ENCODE measurements around the gene ZNF124.
"Not testable (repeated sequence)": the region's sequence is repeated elsewhere in the genome, so short reads cannot be mapped to it uniquely, and the experiment has no call there.

The ZNF124 gene

GRCh38 chr1:247147781-247148180, 24.0 kb downstream of the ZNF124 start:
- CTCF ChIA-PET: no interaction called here
- POLR2A ChIA-PET: no interaction called here
- no peak for DNase-seq (ENCODE audit: extremely low spot score)
- no peak for TF ChIP-seq CTCF (IDR thresholded peaks at IDR 0.05; ENCODE audit: control extremely low read depth, extremely low read depth, low read depth, missing control alignments)

GRCh38 chr1:247147120-247147519, 24.7 kb downstream of the ZNF124 start:
- CTCF ChIA-PET: interaction anchor here (1.1 kb wide), 1 partner anchor 121 kb away, joined by 3 read pairs; no protein-coding TSS in a partner anchor
- DNase-seq (ENCODE audit: extremely low spot score); POLR2A ChIA-PET: not testable (repeated sequence)

GRCh38 chr1:247146671-247147070, 25.1 kb downstream of the ZNF124 start:
- ChIA-PET CTCF (interaction anchor here (0.9 to 1.3 kb wide), 4 partner anchors 12 to 120 kb away, joined by 3 read pairs; no protein-coding TSS in a partner anchor), POLR2A (no interaction called here)
- DNase-seq (ENCODE audit: extremely low spot score): no peak
- no peak for TF ChIP-seq CTCF (IDR thresholded peaks at IDR 0.05; ENCODE audit: control extremely low read depth, extremely low read depth, low read depth, missing control alignments)

GRCh38 chr1:247145279-247145678, 26.5 kb downstream of the ZNF124 start:
- CTCF ChIA-PET: interaction anchor here (1.2 to 1.3 kb wide), 2 partner anchors 15 to 18 kb away, joined by 3 read pairs; no protein-coding TSS in a partner anchor
- no peak for DNase-seq (ENCODE audit: extremely low spot score)
- POLR2A ChIA-PET: no interaction called here
- TF ChIP-seq CTCF (IDR thresholded peaks at IDR 0.05; ENCODE audit: control extremely low read depth, extremely low read depth, low read depth, missing control alignments): no peak

- DNase-seq (ENCODE audit: extremely low spot score); CTCF ChIA-PET; POLR2A ChIA-PET: not testable (repeated sequence)
Observed at GRCh38 chr1:247139557-247139956, 32.3 kb downstream of the ZNF124 start.

- no peak for DNase-seq (ENCODE audit: extremely low spot score)
- no peak for TF ChIP-seq CTCF (IDR thresholded peaks at IDR 0.05; ENCODE audit: control extremely low read depth, extremely low read depth, low read depth, missing control alignments)
- ChIA-PET POLR2A (no interaction called here), CTCF (no interaction called here)
Observed at GRCh38 chr1:247131236-247131635, 40.6 kb downstream of the ZNF124 start.

GRCh38 chr1:247127519-247128282, 44.1 kb downstream of the ZNF124 start:
- CTCF ChIA-PET; POLR2A ChIA-PET; DNase-seq (ENCODE audit: extremely low spot score): not testable (repeated sequence)

- POLR2A ChIA-PET; DNase-seq (ENCODE audit: extremely low spot score); CTCF ChIA-PET: not testable (repeated sequence)
Observed at GRCh38 chr1:247126601-247127000, 45.2 kb downstream of the ZNF124 start.

- DNase-seq (ENCODE audit: extremely low spot score); POLR2A ChIA-PET; CTCF ChIA-PET: not testable (repeated sequence)
Observed at GRCh38 chr1:247126166-247126565, 45.7 kb downstream of the ZNF124 start.

Data from GM10248 (cell line).